HL-60 (cell line): Measurements from ENCODE around the gene USP13.

ENCODE experiments used
- DNase-seq, 2 experiments: peaks; one replicate each; pipeline ENCODE4 v3.0.0-alpha.2; 2010 to 2020; ENCODE audit warnings: low read depth in 1 of 2, low spot score in 1 of 2
- H3K27ac ChIP-seq: fragments of 250-450 bp; sonication (Bioruptor Pico); replicated peaks from 2 replicates; pipeline ENCODE4 v1.5.1; 2020; ENCODE audit warnings: mild to moderate bottlenecking, moderate library complexity
- H3K27me3 ChIP-seq: fragments of 250-450 bp; sonication (Bioruptor Pico); 2 replicates; pipeline ENCODE4 v1.5.1; 2021; ENCODE audit warnings: mild to moderate bottlenecking, moderate library complexity; ENCODE audit not compliant: insufficient read depth, poor library complexity, severe bottlenecking
- H3K4me3 ChIP-seq: replicated peaks from 2 replicates; pipeline ENCODE4 v1.5.1; 2011; ENCODE audit warnings: mild to moderate bottlenecking, control low read depth, low read length; ENCODE audit not compliant: insufficient read depth
- CTCF ChIP-seq: IDR thresholded peaks from one replicate; pipeline ENCODE4 v1.5.1; 2011; ENCODE audit warnings: low read length, control low read depth, inconsistent platforms; ENCODE audit not compliant: insufficient read depth
- GABPA ChIP-seq: IDR thresholded peaks from 2 replicates; pipeline ENCODE4 v1.6.1; 2012; ENCODE audit warnings: low read depth
- POLR2AphosphoS5 ChIP-seq: IDR thresholded peaks from 2 replicates; pipeline ENCODE4 v1.6.1; 2012; ENCODE audit warnings: low read depth
- REST ChIP-seq: IDR thresholded peaks from 2 replicates; pipeline ENCODE4 v1.6.1; 2012; ENCODE audit warnings: low read depth; ENCODE audit not compliant: insufficient replicate concordance
- SPI1 ChIP-seq: IDR thresholded peaks from 2 replicates; pipeline ENCODE4 v1.6.1; 2012; ENCODE audit warnings: low read depth, mild to moderate bottlenecking, borderline replicate concordance

Gene USP13

GRCh38 chr3:179653096-179653797 is 407 bp downstream of the USP13 start:
- Histone ChIP-seq H3K27me3 (no peaks in the 10 kb centered on the region), H3K4me3 (peak overlapping the region; percentile 80), H3K27ac (peak overlapping the region; percentile 91)
- TF ChIP-seq CTCF (no peak), POLR2AphosphoS5 (peak; percentile 45), SPI1 (no peak), REST (peak; percentile 11)
- DNase-seq = peak; percentile 50 to 82

- no peak for DNase-seq
Measured at GRCh38 chr3:179655236-179655635, 2.4 kb downstream of the USP13 start.

More at GRCh38 chr3:179655236-179655635, 2.4 kb downstream of the USP13 start:
- H3K27me3 ChIP-seq = no peaks in the 10 kb centered on the region
- H3K27ac ChIP-seq = no peak overlapping the region
- TF ChIP-seq GABPA (no peak), REST (no peak), CTCF (no peak), SPI1 (no peak), POLR2AphosphoS5 (no peak)
- no peak overlapping the region for H3K4me3 ChIP-seq
